IPS-20b (cell line): ENCODE results near the gene NCOR1.

Experiments
- H3K27ac ChIP-seq: one replicate; pipeline ENCODE4 v1.5.1; 2013; ENCODE audit warnings: low read length
- H3K27me3 ChIP-seq: 2 replicates; pipeline ENCODE4 v1.6.1; 2013; ENCODE audit warnings: mild to moderate bottlenecking, low read length, inconsistent platforms; ENCODE audit not compliant: insufficient read depth
- H3K36me3 ChIP-seq: 2 replicates; pipeline ENCODE4 v1.6.1; 2013; ENCODE audit warnings: low read depth, mild to moderate bottlenecking, inconsistent platforms, low read length, moderate library complexity; ENCODE audit not compliant: insufficient read depth
- H3K4me1 ChIP-seq: 2 replicates; pipeline ENCODE4 v1.6.1; 2013; ENCODE audit warnings: mild to moderate bottlenecking, control low read depth, inconsistent platforms, low read length, moderate library complexity; ENCODE audit not compliant: insufficient read depth
- H3K4me3 ChIP-seq: 2 replicates; pipeline ENCODE4 v1.5.1; 2013; ENCODE audit warnings: mild to moderate bottlenecking, low read length, inconsistent platforms
- H3K9ac ChIP-seq: 2 replicates; pipeline ENCODE4 v1.6.1; 2013; ENCODE audit warnings: low read depth, mild to moderate bottlenecking, inconsistent platforms, low read length, moderate library complexity
- H3K9me3 ChIP-seq: 2 replicates; pipeline ENCODE4 v1.6.1; 2013; ENCODE audit warnings: mild to moderate bottlenecking, low read depth, low read length, inconsistent platforms; ENCODE audit not compliant: insufficient read depth

NCOR1 gene

GRCh38 chr17:16013943-16014407 lies 201.4 kb downstream of the NCOR1 start:
- no peak overlapping the region for H3K4me3 ChIP-seq
- H3K27ac ChIP-seq: no peak overlapping the region
- no peaks in the 10 kb centered on the region for H3K9me3 ChIP-seq
- H3K9ac ChIP-seq: no peak overlapping the region
- no peaks in the 10 kb centered on the region; the same call in 1 of the 2 replicates for H3K4me1 ChIP-seq
- H3K27me3 ChIP-seq: no peaks in the 10 kb centered on the region
- H3K36me3 ChIP-seq: peaks cover 85% of the 10 kb centered on the region

DNA sequence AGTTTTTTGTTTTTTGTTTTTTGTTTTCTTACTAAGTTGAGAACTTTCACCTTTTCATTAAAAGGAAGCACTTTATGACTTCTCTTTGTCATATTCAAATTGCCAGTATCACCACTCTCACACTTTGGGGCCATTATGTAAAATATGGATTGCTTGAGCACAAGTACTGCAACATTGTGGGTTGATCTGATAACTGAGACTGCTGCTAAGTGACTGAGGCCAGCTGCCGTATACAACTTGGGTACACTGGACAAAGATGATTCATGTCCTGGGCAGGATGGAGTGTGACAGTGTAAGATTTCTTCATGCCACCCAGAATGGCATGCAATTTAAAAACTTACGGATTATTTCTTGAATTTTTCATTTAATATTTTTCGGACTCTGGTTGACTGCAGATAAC lies 207.9 kb downstream of the NCOR1 start:
- H3K9me3 ChIP-seq: no peaks in the 10 kb centered on the region
- H3K9ac ChIP-seq: no peak overlapping the region
- no peaks in the 10 kb centered on the region for H3K27me3 ChIP-seq
- H3K27ac ChIP-seq: no peak overlapping the region
- H3K4me3 ChIP-seq: no peak overlapping the region
- H3K36me3 ChIP-seq: peaks cover 95% of the 10 kb centered on the region
- no peaks in the 10 kb centered on the region; the same call in 1 of the 2 replicates for H3K4me1 ChIP-seq

- peaks cover 6% of the 10 kb centered on the region; the same call in 1 of the 2 replicates for H3K9me3 ChIP-seq
- H3K36me3 ChIP-seq: peaks cover 92% of the 10 kb centered on the region
- no peaks in the 10 kb centered on the region for H3K27me3 ChIP-seq
- H3K4me3 ChIP-seq: no peak overlapping the region
- no peak overlapping the region for H3K9ac ChIP-seq
- H3K4me1 ChIP-seq: peaks cover 5% of the 10 kb centered on the region
- no peak overlapping the region for H3K27ac ChIP-seq
Measured at GRCh38 chr17:16005636-16006035, 209.7 kb downstream of the NCOR1 start.

DNA sequence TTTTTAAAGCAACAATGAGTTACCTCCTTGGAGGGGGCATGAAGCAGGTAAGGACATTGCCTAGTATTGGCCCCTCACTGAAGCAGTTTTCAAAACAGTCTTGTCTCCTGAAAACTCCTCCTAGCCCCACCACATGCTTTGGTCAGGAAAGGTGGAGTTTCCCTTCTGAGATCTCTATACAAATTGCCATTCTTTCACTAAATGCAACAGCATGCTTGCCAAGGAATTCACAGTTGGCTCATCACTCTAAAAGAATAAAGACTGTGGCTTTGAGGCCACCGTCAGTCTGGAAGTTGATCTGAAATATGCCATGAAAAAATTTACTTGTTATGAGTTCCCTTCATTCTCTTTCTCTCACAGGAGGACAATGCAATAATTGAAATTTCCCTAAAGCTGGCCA lies 211.5 kb downstream of the NCOR1 start:
- Histone ChIP-seq H3K9ac (no peak overlapping the region), H3K27me3 (no peaks in the 10 kb centered on the region), H3K4me3 (no peak overlapping the region), H3K36me3 (peaks cover 79% of the 10 kb centered on the region), H3K9me3 (peaks cover 6% of the 10 kb centered on the region; the same call in 1 of the 2 replicates), H3K27ac (no peak overlapping the region), H3K4me1 (peaks cover 6% of the 10 kb centered on the region)

GRCh38 chr17:16002708-16003260 lies 212.6 kb downstream of the NCOR1 start:
- Histone ChIP-seq H3K27ac (no peak overlapping the region), H3K9me3 (peaks cover 6% of the 10 kb centered on the region; the same call in 1 of the 2 replicates), H3K36me3 (peaks cover 68% of the 10 kb centered on the region)

DNA sequence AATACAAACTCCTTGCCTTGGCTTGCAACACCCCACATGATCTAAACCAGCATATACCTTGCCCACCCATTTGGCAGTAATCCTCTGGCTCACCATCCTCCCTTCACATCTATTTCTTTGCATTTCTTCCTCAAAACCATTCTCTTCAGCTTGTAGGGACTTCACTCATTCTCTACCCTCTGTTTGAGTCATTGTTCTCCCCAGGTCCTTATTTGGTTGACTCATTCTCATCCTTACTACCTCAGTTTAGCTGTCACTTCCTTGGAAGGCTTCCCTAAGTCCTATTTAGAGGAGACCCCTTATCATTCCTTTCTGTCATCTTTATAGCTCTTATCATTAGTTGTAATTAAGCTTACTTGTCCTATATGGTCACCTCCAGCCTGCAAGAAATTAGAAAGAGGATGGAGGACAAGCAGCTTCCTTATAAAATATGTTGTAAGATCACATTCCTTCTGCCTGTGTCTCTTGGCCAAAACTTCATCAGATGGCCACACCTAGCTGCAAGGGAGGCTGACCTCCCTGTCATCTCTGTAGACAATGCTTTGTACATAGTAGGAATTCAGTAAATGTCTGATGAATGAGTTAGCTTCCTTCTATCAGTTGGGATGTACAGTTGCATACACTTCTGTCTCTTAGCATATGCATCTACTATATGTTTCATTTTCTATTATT lies 214.0 kb downstream of the NCOR1 start:
- H3K4me3 ChIP-seq: peak overlapping the region; percentile 85
- H3K36me3 ChIP-seq: peaks cover 64% of the 10 kb centered on the region
- no peak overlapping the region for H3K27ac ChIP-seq
- H3K9ac ChIP-seq: no peak overlapping the region
- peaks cover 6% of the 10 kb centered on the region for H3K4me1 ChIP-seq
- peaks cover 6% of the 10 kb centered on the region; the same call in 1 of the 2 replicates for H3K9me3 ChIP-seq
- no peaks in the 10 kb centered on the region for H3K27me3 ChIP-seq

More at GRCh38 chr17:16002708-16003260, 212.6 kb downstream of the NCOR1 start:
- Histone ChIP-seq H3K9ac (no peak overlapping the region), H3K4me1 (peaks cover 6% of the 10 kb centered on the region), H3K27me3 (no peaks in the 10 kb centered on the region), H3K4me3 (no peak overlapping the region)

DNA sequence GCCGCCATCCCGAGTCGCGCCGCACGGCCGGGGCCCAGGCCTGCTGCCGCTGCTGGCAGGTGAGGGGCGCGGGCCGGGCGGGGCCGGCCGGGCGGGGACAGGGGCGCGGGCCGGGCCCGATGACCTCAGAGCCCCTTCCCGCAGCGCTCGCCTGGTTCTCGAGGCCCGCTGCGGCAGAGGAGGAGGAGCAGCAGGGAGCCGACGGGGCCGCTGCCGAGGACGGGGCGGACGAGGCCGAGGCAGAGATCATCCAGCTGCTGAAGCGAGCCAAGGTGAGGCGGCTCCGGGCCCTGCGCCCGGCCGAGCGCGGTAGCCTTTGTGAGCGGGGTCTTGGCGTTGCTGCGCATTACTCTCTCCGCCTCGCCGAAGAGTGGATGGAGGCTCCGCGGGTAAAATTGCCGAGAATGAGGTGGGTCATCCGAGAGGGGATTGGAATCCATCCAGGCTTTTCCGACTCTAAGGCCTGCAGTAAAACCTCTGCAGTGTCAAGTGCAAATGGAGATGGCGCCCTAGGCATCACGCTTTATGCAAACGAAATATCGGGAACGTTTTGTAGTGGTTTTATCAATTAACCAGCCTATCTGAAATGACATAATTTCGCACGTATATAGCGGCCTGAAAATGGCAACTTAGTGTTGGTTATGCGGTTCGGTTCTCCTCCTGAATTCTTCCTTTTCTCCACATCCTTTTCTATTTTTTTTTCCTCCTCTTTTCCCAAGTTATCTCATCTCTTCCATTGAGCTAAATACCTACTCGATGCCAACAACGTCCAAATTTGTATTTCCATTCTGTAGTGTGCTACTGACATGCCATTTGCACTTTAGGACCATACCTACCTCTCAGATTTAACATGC lies 215.1 kb downstream of the NCOR1 start:
- Histone ChIP-seq H3K4me1 (peaks cover 6% of the 10 kb centered on the region), H3K9ac (peak overlapping the region; percentile 94), H3K9me3 (peaks cover 6% of the 10 kb centered on the region; the same call in 1 of the 2 replicates), H3K27ac (peak overlapping the region; percentile 18), H3K4me3 (peak overlapping the region; percentile 85), H3K36me3 (peaks cover 52% of the 10 kb centered on the region), H3K27me3 (no peaks in the 10 kb centered on the region)

GRCh38 chr17:15999141-15999973 lies 216.0 kb downstream of the NCOR1 start, which contains the start of the genes TTC19 and ZSWIM7:
Gene TTC19, plus strand, starts transcription at chr17:15999824. Its CDS starts 25 bp downstream, at chr17:15999849.
Gene ZSWIM7, minus strand, starts transcription at chr17:15999704. Its CDS starts 110 bp downstream, at chr17:15999594.
- peaks cover 6% of the 10 kb centered on the region for H3K4me1 ChIP-seq
- peaks cover 6% of the 10 kb centered on the region; the same call in 1 of the 2 replicates for H3K9me3 ChIP-seq
- H3K27ac ChIP-seq: peak within 1 kb of the TSS; percentile 75
- peak within 1 kb of the TSS; percentile 85 for H3K4me3 ChIP-seq
- peaks cover 44% of the 10 kb centered on the region for H3K36me3 ChIP-seq
- H3K9ac ChIP-seq: peak within 1 kb of the TSS; percentile 94
- H3K27me3 ChIP-seq: no peaks in the 10 kb centered on the region

DNA sequence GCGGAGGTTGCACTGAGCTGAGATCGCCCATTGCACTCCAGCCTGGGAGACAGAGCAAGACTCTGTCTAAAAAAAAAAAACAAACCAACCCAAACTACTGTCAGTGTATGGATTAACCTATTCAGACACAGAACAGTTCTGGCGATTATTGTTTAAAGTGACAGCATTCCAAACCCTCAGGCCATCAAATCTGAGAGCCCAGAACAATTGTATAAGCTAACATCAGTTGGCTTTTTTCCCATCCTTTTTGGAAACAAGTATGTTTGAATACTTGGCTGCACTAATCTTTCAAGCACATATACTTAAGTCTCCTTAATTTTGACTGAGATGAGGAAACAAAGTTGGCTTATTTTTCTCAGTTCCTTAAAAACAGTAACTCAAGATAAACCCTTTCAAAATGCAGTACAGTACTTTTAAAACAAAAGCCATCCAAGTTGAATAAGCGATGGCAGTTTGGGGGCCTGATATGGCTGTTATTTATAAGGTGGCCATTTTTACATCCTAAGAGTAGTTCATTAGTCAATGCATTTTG lies 217.2 kb downstream of the NCOR1 start:
- H3K9ac ChIP-seq: no peak overlapping the region; the same call in 1 of the 2 replicates
- H3K4me1 ChIP-seq: peaks cover 6% of the 10 kb centered on the region
- H3K36me3 ChIP-seq: peaks cover 31% of the 10 kb centered on the region
- peaks cover 6% of the 10 kb centered on the region; the same call in 1 of the 2 replicates for H3K9me3 ChIP-seq
- H3K27me3 ChIP-seq: no peaks in the 10 kb centered on the region
- H3K4me3 ChIP-seq: peak overlapping the region; percentile 85; the same call in 1 of the 2 replicates
- no peak overlapping the region for H3K27ac ChIP-seq

DNA sequence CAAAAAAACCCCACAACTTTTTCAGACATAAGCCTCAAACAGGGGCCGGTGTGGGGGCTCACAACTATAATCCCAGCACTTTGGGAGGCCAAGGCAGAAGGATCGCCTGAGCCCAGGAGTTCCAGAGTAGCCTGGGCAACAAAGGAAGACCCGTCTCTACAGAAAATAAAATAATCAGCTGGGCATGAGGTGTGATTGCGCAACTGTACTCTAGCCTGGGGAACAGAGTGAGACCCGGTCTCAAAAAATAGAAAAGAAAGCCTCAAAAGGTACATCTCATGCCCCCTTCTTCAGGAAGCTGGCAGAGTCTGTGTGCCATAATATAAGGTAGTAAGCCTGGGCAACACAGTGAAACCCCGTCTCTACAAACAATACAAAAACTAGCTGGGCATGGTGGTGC lies 219.0 kb downstream of the NCOR1 start:
- Histone ChIP-seq H3K36me3 (peaks cover 20% of the 10 kb centered on the region), H3K27ac (no peak overlapping the region), H3K9ac (no peak overlapping the region), H3K27me3 (no peaks in the 10 kb centered on the region), H3K9me3 (peaks cover under 1% of the 10 kb centered on the region; the same call in 1 of the 2 replicates), H3K4me3 (no peak overlapping the region), H3K4me1 (peaks cover 6% of the 10 kb centered on the region)
